VCaP (cell line): Measurements from ENCODE around the gene PLEKHM1.

Experiments
- H3K27ac ChIP-seq: fragments of 450-650 bp; 2 replicates; pipeline ENCODE4 v1.5.1; 2017
- CTCF ChIP-seq: fragments of 450-650 bp; conservative IDR thresholded peaks from 2 replicates; pipeline ENCODE4 v1.5.1; 2017; ENCODE audit warnings: mild to moderate bottlenecking, moderate library complexity

PLEKHM1 gene

GRCh38 chr17:45430738-45431530 is 59.6 kb downstream of the PLEKHM1 start:
- peak overlapping the region; percentile 80 for H3K27ac ChIP-seq

GRCh38 chr17:45430006-45430737 is 60.3 kb downstream of the PLEKHM1 start:
- TF ChIP-seq CTCF = no peak
- peak overlapping the region; percentile 80 for H3K27ac ChIP-seq

More at GRCh38 chr17:45430738-45431530, 59.6 kb downstream of the PLEKHM1 start:
- TF ChIP-seq CTCF = no peak

GRCh38 chr17:45429339-45430005 is 61.0 kb downstream of the PLEKHM1 start:
- TF ChIP-seq CTCF = no peak

GRCh38 chr17:45428931-45429338 is 61.6 kb downstream of the PLEKHM1 start:
- H3K27ac ChIP-seq = peak overlapping the region; percentile 57
- no peak for TF ChIP-seq CTCF

More at GRCh38 chr17:45429339-45430005, 61.0 kb downstream of the PLEKHM1 start:
- peak overlapping the region; percentile 57 for H3K27ac ChIP-seq

- peak overlapping the region; percentile 57 for H3K27ac ChIP-seq
- peak; percentile 99 for TF ChIP-seq CTCF
Observed at GRCh38 chr17:45428050-45428617, 62.4 kb downstream of the PLEKHM1 start.

GRCh38 chr17:45427181-45427835 is 63.2 kb downstream of the PLEKHM1 start:
- H3K27ac ChIP-seq = peak overlapping the region; percentile 57; the same call in 1 of the 2 replicates
- no peak for TF ChIP-seq CTCF
